Measurements from ENCODE around the gene RC3H1.
A peak's percentile ranks its signal among the peaks of the same experiment; 100 is the strongest.
"Not testable (repeated sequence)": the region's sequence is repeated elsewhere in the genome, so short reads cannot be mapped to it uniquely, and the experiment has no call there.

RC3H1 gene

DNA sequence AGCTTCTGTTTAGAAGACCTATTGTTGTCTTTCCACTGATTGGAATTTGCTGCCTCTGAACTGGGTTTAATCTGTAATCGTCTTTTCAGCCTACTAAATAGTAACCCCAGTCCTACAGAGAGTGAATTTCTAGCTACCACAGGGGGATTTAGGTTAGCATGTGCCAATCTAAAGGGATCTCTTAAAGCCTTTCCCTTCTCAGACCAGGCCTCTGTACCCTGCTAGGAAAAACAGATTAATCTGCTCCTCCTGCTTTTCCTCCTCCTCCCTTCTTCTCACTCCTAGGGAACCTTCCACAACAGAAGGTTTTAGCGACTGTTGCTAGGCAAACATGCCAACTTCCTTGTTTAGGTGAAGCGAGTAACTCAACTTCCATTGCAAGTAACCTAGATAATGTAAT lies 1.3 kb upstream of the RC3H1 start:
- peak; percentile 66 to 78 for DNase-seq

DNA sequence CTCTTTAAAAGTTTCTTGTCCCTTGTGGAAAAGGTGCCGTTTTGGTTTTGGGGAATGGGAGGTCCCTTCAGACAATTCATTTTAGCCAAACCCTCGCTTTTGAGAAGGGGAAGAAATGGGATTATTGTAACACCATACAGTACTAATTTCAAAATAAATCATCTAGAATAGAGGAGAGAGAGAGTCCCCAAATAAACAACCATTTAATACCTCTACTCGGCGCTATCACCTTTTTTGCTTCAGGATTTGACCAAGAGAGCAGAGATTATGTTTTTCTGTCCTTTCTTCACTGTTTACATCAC lies 770 bp upstream of the RC3H1 start:
- no peak for DNase-seq

DNA sequence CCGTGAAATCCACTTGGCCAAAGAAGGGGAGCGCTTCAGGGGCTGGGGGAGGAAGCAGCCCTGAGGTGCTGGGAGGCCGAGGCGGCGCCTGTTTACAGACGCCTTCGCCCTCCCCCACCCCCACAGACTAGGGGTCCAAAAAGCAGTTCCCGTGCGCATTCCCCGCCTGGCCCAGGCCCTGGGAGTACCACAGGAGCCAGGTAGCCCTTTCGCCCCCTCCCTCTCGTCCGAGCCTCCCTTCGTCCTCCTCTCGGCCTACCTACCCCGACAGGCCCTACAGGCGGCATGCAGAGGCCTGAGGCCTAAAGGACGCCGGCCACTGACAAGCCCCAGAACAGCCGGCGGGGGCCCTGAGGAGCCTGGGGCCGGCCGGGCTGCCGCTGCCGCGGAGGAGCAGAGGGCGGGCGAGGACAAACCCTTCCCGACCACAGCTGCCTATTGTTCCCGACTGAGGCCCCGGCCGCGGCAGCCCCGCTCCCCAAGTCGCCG lies 522 bp downstream of the RC3H1 start:
- DNase-seq: peak; percentile 52 to 54

DNA sequence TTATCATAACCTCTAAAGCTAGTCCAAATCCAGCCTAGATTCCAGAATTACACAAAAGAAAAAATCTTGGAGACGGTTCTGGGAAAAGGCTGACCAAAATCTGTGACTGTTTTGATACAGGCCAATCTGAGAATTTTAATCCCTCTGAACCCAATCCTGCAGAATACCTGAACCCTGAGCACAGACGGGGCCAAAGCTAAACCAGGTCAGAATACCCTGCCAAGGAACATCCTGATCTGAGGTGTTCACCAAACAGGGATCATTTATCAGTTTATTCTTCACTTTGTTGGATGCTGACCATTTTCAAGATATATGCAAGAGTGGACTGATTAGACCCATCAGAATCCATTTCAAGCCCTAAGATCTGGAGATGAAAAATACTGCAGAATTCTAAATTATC lies 3.6 kb downstream of the RC3H1 start:
- DNase-seq: no peak

DNA sequence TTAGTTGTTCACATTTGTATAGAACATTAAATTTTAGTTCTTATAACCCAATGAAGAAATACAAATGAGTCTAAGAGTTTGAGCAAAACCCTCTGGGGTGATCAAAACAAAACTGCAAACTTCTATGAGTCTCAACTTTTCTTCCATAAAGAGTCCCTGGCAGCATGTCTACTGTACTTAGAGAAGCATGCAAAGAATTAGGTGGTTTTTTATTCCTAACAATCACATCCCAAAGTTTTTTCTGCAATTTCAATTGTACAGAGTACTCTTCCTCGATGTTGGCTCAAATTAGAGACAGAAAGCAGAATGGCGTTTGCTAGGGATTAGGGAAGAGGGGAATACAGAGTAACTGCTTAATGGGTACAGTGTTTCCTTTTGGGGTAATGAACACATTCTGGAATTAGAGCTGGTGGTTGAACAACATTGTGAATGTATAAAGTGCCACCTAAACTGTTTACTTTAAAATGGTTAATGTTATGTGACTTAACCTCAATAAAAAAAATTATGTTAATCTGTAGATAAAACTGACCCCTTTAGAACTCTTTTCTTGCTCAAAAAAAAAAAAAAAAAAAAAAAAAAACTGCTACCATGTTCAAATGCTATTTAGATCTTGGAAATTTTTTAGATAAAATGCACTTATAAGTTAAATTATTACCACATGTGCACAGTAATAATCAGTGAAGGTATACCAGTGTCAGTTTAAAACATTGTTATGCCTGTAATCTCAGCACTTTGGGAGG lies 4.8 kb downstream of the RC3H1 start:
- DNase-seq: no peak

DNA sequence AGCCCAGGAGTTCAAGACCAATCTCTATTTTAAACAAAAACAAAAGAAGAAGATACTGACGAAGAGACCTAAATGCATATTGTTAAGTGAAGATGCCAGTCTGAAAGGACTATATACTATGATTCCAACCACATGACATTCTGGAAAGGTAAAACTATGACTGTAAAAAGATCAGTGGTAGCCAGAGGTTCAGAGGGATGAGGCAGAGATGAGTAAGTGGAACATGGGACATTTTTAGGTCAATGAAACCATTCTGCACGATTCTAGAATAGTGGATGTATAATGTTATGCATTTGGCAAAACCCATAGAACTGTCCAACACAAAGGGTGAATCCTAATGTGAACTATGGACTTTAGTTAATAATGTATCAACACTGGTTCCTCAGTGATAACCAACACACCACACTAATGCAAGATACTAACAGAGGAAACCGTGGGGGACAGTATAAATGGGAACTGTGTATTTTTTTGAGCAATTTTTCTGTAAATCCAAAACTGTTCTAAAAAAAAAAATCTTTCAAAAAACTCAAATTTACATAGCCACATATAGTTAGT lies 8.2 kb downstream of the RC3H1 start:
- DNase-seq: no peak

DNA sequence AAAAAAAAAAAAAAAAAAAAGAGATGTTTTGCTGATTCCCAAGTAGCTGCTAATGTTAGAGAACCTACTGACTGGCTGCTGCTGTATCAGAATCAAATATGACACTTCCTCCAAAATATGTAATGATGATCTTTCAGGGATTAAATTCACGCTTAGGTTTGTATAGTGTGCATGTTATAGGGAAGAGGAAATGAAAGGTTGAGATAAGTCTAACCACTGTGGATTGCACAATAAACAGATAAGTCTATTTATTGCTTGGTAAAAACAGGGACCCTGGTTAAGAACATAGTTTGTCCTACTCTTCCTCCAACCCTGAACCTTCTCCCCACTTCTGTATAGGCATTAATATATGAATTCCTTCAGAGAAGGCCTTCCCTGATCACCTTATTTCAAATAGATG lies 13.2 kb downstream of the RC3H1 start:
- peak; percentile 71 to 79 for DNase-seq

DNA sequence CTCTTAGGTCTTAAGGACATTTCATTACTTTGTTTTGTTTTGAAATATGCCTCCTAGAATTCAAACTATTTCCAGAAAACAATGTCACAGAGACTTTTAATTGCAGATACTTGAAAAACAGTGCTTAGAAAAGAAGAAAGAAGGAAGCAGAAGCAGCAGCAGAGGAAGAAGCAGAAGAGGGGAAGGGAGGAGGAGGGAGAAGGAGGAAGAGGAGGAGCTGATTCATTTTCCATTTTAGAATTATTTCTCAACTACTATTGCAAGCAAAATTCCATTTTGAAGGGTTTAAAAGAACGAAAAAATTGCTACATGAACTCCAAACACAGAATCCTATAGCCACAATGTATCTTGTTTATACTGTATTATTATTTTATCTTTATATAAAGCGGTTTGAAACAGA lies 13.9 kb downstream of the RC3H1 start:
- DNase-seq: peak; percentile 28 to 38

DNA sequence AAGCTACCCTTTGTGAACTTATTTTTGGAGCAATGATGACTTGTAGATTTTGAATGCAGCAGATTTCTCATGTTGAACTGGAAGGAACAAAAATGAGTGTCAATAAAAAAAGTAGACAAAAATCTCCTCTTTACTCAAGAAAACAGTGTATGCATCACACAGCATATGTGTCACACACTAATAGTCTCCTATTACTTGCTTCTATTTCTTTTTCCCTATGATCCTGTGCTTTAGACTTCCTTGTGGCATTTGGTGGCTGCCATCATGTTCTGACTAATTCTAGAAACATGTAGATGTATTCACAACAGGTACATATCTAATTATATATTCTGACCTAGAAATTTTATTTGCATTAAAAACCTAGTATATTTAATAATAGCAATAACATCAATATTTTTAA lies 14.3 kb downstream of the RC3H1 start:
- DNase-seq: no peak

DNA sequence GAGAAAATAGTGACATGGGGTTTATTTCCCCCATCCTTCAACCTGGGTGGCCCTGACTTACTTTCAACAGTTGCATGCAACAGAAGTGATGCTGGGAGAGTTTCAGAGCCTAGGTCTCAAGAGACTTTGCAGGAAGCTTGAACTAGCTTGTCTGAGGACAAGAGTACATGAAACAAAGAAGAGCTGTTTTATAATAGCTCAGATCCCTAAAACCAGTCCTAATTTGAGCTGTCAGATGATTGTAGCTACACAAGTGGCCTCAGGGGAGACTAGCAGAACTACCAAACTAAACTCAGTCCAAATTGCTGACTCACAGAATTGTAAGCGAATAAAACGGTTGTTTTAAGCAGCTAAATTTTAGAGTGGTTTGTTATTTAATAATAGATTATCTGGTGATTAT lies 17.1 kb downstream of the RC3H1 start:
- DNase-seq: no peak

DNA sequence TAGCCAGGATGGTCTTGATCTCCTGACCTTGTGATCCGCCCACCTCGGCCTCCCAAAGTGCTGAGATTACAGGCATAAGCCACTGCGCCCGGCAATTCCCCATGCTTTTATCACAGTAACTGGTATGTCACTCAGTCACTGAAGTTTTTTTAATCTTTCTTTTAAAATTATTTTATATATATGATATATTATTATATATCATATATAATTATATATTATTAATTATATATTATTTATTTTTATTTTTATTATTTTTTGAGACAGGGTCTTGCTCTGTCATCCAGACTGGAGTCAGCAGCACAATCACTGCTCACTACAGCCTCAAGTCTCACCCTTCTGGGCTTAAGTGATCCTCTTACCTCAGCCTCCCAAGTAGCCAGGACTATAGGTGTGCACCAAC lies 18.3 kb downstream of the RC3H1 start:
- no peak for DNase-seq

DNA sequence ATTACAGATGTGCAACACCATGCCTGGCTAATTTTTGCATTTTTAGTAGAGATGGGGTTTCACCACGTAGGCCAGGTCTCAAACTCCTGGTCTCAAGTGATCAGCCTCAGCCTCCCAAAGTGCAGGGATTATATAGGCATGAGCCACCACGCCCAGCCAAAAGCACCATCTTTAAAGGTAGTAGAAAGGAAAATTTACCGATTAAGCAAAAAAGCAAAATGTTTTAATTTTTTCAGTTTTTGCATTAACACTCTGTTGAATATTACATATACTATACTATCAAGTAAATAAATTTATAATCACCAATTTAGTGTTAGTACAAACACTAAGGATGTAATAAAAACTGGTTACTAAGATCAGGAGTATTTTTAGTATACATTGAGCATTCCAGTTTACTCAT lies 20.6 kb downstream of the RC3H1 start:
- DNase-seq: no peak

DNA sequence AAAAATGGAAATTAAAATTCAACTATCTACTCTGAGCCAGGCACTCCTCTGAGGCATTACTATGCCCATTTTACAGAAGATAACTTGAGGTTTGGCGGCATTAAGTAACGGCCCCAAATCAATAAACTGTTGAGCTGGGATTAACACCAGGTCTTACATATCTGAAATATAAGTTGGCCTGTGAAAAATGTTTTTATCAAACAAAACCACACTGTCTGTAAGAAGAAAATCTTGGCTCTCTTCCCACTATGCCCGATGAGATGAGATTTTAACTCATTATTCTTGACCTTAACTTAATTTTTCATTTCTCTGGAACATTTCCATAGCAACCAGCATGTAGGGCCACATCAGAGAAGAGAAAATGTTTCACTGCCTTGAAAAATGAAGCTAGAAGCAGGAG lies 21.8 kb downstream of the RC3H1 start:
- no peak for DNase-seq

DNA sequence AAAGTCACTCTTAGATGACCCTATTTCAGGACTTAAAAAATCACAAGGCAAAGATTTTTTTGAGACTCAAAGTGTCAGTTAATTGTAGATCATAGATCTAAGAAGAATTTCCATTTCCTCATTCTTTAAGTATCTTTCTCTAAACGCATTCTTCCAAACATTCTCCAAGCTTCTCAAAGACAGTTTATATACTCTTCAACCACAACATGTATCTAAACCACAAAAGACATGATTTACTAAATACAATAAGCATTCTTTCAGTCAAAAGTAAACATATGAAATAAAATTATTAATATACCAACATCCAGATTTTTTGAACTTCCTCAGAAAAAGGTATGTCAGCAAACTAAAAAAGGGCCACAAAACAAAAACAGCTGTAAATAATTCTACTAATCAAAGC lies 24.4 kb downstream of the RC3H1 start:
- no peak for DNase-seq

DNA sequence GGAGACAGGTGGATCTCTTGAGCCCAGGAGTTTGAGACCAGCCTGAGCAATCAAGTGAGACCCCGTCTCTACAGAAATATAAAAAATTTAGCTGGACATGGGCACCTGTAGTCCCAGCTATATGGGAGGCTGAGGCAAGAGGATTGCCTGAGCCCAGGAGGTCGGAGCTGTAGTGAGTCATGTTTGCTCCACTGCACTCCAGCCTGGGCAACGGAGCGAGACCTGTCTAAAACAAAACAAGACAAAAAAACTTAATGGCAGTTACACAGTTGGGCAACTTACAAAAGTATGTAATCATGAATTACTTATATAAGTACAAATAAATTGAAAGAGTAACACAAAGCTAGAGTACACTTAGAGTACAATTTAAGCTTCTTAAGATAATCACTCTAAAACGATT lies 25.2 kb downstream of the RC3H1 start:
- no peak for DNase-seq

DNA sequence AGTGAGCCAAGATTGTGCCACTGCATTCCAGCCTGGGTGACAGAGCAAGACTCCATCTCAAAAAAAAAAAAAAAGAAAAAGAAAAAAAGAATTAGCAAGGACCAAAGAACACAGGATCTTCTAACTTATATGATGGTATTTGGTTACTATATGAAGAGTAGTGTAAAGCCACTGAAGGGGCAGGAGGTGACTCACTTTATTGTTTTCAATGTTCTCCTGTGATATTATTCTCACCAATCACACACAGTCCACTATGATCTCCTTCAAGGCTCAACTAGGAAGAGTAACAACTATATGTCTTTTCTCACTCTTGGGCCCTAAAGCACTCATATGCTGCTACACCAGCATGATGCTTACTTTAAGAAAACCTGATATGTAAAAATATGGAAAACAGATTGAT lies 26.7 kb downstream of the RC3H1 start:
- no peak for DNase-seq

DNA sequence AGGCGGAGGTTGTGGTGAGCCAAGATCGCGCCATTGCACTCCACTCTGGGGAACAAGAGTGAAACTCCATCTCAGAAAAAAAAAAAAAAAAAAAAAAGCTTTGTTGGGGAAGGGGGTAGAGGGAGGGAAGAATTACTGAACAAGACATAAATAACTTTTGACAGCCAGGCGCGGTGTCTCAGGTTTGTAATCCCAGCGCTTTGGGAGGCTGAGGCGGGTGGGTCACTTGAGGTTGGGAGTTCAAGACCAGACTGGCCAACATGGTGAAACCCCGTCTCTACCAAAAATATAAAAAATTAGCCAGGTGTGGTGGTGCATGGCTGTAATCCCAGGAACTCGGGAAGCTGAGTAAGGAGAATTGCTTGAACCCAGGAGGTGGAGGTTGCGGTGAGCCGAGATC lies 28.2 kb downstream of the RC3H1 start:
- DNase-seq: not testable (repeated sequence)

DNA sequence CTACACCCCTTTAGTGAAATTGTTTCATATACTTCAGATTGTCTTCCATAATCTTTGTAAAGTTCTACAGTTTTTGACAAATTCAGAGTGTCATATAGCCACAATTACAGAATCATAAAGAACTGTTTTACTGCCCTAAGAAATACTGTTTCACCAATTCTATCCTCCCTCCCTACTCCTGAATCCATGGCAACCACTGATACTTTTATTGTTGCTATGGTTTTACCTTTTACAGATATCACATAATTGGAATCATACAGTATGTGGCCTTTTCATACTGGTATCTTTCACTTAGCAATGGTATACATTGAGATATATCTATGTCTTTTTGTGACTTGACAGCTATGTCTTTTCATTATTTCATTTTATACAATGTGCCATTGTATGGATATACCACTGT lies 34.1 kb downstream of the RC3H1 start:
- no peak for DNase-seq

DNA sequence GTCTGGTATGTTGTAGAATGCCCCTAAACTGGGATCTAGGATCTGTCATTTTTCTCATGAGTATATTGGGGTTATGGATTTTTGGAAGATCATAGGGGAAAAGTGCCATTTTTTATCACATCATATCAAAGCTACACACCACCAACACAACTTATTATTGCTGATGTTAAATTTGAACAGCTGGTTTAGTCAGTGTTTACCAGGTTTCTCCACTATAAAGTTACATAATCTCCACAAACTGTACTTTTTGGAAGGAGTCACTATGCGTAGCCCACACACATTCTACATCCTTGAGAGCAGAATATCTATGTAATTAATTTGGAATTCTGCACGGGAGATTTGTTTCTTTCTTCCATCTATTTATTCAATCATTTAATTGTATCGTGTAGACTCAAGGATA lies 35.2 kb downstream of the RC3H1 start:
- DNase-seq: no peak

DNA sequence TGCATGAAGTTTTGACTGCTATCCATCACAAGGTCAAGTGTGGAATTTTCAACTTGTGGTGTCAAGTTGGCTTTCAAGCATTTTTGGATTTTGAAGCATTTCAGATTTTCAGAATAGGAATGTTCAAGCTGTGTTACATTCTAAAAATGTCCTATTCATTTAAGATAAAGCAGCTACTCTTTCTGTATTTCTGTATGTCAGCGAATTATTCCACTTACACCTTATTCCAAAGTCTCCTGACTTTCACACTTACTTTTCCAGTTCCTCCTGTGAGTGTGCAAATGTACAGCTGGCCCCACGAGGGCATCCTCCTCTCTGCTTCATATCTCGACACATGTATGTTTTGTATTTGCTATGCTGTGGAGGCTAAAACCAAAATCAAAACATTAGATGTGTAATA lies 51.9 kb downstream of the RC3H1 start:
- no peak for DNase-seq

DNA sequence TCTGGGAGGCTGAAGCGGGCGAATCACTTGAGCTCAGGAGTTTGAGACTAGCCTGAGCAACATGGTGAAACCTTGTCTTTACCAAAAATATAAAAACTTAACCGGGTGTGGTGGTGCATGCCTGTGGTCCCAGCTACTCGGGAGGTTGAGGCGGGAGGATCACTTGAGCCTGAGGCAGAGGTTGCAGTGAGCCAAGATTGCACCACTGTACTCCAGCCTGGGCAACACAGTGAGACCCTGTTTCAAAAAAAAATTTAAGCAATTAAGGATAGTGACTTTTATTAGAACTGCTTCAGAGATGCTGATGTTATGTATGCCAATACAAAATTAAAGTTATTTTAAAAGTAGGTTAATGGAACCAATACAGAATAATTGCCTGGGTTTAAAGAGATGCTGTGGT lies 56.3 kb downstream of the RC3H1 start:
- DNase-seq: not testable (repeated sequence)

DNA sequence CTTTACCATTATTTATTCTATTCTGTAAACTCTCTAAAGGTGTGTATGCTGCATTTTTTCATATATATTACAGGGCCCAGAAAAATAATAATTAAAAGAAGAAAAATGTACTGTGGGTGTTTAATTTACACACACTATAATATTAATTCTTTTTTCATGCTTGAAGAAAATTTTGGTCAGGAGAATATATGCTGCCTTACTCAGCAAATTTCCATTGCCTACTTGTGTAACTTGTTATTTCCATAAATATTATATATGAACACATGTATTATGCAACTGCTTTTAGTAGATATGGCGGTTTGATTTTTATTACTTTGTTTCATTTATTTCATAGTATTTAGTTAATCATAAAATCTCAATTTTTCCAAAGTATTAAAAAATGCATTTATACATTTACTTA lies 58.7 kb downstream of the RC3H1 start:
- no peak for DNase-seq

DNA sequence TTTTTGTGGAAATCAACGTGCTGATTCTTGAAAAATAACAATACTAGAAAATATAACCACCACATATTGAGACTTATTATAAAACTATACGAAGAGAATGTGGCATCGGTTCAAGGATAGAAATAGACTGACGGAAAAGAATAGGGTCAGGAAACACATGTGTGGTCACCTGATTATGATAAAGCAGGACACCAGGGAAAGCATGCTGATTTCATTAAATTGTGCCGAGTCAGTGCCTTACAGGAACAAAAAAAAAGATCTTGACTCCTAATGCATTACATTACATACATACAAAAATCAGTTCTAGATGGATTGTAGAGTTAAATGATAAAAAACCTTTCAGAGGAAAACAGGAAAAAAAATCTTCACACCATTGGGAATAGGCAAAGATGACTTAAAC lies 61.5 kb downstream of the RC3H1 start:
- DNase-seq: no peak

DNA sequence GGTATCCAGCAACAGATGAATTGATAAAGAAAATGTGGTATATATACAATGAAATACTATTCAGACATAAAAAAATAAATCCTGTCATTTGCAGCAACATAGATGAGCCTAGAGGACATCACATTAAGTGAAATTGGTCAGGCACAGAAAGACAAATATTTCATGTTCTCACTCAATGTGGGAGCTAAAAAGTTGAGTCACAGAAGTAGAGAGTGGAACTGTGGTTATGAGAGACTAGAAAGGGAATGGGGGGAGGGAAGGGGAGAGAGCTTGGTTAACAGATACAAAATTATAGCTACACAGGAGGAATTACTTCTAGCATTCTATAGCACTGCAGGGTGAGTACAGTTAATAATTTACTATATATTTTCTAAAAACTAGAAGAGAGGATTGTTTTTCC lies 68.0 kb downstream of the RC3H1 start:
- no peak for DNase-seq

DNA sequence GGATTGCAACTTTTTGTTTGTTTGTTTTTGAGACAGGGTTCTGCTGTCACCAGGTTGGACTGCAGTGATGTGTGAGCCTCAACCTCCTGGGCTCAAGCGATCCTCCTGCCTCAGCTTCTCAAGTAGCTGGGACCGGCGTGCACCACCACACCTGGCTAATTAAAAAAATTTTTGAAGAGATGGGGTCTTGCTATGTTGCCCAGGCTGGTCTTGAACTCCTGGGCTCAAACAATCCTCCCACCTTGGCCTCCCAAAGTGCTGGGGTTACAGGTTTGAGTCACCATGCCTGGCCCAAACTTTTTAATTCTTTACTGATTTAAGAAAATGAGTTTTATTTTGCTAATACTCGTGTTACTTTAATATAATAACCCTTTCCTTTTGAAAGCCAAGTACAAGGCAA lies 73.6 kb downstream of the RC3H1 start:
- DNase-seq: no peak

All from Kasumi-1 (cell line).